Measurements from ENCODE around the gene TCOF1. TPM values are rescaled to one million over a fixed set of nuclear protein-coding genes. Genes with fewer than 3 reads are reported as not detected.

TCOF1 gene
- total and polyA plus RNA-seq, 2 donors (not counting 3 experiments of a cell fraction or from before 2014, with no cell fraction given) = 11.2 to 52.0 TPM

DNA sequence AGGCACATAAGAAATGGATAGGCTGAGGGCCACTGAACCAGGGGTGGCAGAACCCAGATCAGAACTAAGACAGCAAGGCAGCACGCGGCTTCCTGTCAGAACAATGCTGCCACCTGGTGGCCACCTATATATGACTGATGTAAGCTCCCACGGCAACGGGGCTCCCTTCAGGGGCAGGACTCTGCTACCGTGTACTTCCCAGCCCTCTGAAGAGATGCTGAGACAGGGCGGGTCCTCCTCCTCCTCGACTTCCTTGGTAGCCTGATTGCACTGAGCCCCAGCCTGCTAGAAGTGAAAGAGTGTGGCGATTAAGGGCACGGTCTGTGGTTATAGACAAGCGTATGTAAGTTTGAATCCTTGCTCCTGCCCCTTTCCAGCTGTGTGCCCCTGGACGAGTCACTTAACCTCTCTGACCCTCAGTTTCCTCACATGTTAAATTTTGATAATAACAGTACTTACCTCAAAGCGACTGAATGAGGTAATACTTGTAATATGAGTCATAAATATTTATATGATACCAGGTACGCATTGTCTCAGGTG, 78.7 kb downstream of the TCOF1 start:
- Histone ChIP-seq H3K4me3 (replicated peaks in 1 of 3; ENCODE audit: insufficient read depth in 1 of 3, low read depth in 1 of 3, low read length in 3 of 3) (no peak overlapping the region), H3K27me3 (ENCODE audit: control insufficient read depth in 2 of 2, insufficient read depth in 2 of 2, low read length in 2 of 2) (no peaks in the 10 kb centered on the region), H3K9me1 (replicated peaks; ENCODE audit: control insufficient read depth, extremely low read depth, insufficient read depth, low read length) (no peaks in the 10 kb centered on the region), H3K36me3 (ENCODE audit: control insufficient read depth in 2 of 2, extremely low read depth in 1 of 2, insufficient read depth in 2 of 2, low read length in 2 of 2) (no peaks in the 10 kb centered on the region), H3K4me2 (ENCODE audit: insufficient read depth, low read length) (no peak overlapping the region), H3K79me2 (ENCODE audit: control insufficient read depth, insufficient read depth, low read length) (no peaks in the 10 kb centered on the region), H3K27ac (ENCODE audit: insufficient read depth, low read depth, low read length) (no peak overlapping the region), H3K9me3 (replicated peaks; ENCODE audit: control insufficient read depth, insufficient read depth, low read length) (no peaks in the 10 kb centered on the region), H3K4me1 (ENCODE audit: control insufficient read depth, extremely low read depth, insufficient read depth, low read length) (no peaks in the 10 kb centered on the region), H4K20me1 (replicated peaks; ENCODE audit: control insufficient read depth, extremely low read depth, insufficient read depth, low read length) (no peaks in the 10 kb centered on the region), H2AFZ (ENCODE audit: low read depth, low read length) (peak overlapping the region; percentile 61), H3K9ac (replicated peaks; ENCODE audit: extremely low read depth, insufficient read depth, low read length) (no peak overlapping the region)
- DNase-seq (ENCODE audit: low read depth, low spot score) = peak; percentile 69
- CTCF ChIA-PET = interaction anchor here (0.6 to 5.9 kb wide), 39 partner anchors 9 to 602 kb away, joined by 3 to 70 read pairs (median 4); partner anchors contain the start of genes CD74 and RPS14
- TF ChIP-seq, protein P1, sequence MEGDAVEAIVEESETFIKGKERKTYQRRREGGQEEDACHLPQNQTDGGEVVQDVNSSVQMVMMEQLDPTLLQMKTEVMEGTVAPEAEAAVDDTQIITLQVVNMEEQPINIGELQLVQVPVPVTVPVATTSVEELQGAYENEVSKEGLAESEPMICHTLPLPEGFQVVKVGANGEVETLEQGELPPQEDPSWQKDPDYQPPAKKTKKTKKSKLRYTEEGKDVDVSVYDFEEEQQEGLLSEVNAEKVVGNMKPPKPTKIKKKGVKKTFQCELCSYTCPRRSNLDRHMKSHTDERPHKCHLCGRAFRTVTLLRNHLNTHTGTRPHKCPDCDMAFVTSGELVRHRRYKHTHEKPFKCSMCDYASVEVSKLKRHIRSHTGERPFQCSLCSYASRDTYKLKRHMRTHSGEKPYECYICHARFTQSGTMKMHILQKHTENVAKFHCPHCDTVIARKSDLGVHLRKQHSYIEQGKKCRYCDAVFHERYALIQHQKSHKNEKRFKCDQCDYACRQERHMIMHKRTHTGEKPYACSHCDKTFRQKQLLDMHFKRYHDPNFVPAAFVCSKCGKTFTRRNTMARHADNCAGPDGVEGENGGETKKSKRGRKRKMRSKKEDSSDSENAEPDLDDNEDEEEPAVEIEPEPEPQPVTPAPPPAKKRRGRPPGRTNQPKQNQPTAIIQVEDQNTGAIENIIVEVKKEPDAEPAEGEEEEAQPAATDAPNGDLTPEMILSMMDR (IDR thresholded peaks at IDR 0.05; ENCODE audit: extremely low read depth in 1 of 2, insufficient read depth in 1 of 2, low read depth in 1 of 2, low read length in 2 of 2) = peak; percentile 80 to 83
- TF ChIP-seq EZH2 (IDR thresholded peaks at IDR 0.05; ENCODE audit: borderline replicate concordance, low read depth, low read length, severe bottlenecking) (no peak), POLR2AphosphoS5 (IDR thresholded peaks at IDR 0.05; ENCODE audit: insufficient read depth, low read depth, low read length) (no peak)
- TF ChIP-seq, protein P2, sequence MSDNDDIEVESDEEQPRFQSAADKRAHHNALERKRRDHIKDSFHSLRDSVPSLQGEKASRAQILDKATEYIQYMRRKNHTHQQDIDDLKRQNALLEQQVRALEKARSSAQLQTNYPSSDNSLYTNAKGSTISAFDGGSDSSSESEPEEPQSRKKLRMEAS (IDR thresholded peaks at IDR 0.05; ENCODE audit: insufficient read depth, insufficient read length) = peak; percentile 19
- FAIRE-seq = peak; percentile 90
- BruUV-seq (replicated peaks) = no TSS peak
- POLR2A ChIA-PET = interaction anchor here (1.0 kb wide), 1 partner anchor 11 kb away, joined by 3 read pairs; no protein-coding TSS in a partner anchor
- intact Hi-C loops (cut with micrococcal nuclease) (loop anchor here (1.0 to 2.0 kb wide), 6 partner anchors 38 to 306 kb away; partner anchors contain the start of gene TCOF1), dilution Hi-C loops (cut with MboI; ENCODE audit: extremely low pct_ligation_motif_present, low sequenced_read_pairs) (no loop called here)

Measured in endothelial cell of umbilical vein (primary cell).